GM18909 (cell line): ENCODE data around the gene SLC20A1.
A peak's percentile ranks its signal among the peaks of the same experiment; 100 is the strongest.
"Not testable (repeated sequence)": the region's sequence is repeated elsewhere in the genome, so short reads cannot be mapped to it uniquely, and the experiment has no call there.

Experiments used
- ATAC-seq: cut with Tn5 transposase; IDR thresholded peaks from one replicate; pipeline ENCODE4 v1.9.1; 2021; ENCODE audit warnings: mild to moderate bottlenecking; ENCODE audit not compliant: unreplicated experiment, poor library complexity

Gene SLC20A1

DNA sequence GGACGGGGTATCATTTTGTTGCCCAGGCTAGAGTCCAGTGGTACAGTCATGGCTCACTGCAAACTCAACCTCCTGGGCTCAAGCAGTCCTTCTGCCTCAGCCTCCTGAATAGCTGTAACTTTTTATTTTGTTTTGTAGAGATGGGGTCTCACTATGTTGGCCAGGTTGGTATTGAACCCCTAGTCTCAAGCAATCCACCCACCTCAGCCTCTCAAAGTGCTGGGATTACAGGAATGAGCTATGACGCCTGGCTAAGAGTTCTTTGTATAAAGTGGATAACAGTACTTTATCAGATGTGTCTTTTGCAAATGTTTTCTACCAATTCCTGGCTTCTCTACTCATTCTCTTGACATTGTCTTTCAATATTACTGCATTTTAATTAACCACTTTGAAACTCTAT is 57.9 kb downstream of the SLC20A1 start:
- no peak for ATAC-seq

DNA sequence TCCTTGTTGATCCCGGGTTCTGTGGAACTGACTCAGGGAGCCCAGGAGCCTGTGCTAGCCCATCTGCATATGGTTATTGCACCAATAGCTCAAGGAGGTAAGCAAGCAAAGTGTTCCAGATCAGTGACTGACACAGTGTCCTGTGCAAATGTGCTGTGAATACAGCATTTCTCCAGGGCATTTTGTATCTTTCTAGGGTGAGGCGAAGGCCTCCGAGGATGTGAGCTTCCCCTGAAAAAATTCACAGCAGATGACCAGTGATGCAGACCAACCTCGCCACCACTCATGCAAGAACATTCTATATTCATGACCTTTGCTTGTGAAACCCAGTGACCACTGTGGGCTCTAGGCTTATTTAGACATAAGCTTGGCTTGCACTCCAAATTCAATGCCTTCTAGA is 59.8 kb downstream of the SLC20A1 start:
- no peak for ATAC-seq

DNA sequence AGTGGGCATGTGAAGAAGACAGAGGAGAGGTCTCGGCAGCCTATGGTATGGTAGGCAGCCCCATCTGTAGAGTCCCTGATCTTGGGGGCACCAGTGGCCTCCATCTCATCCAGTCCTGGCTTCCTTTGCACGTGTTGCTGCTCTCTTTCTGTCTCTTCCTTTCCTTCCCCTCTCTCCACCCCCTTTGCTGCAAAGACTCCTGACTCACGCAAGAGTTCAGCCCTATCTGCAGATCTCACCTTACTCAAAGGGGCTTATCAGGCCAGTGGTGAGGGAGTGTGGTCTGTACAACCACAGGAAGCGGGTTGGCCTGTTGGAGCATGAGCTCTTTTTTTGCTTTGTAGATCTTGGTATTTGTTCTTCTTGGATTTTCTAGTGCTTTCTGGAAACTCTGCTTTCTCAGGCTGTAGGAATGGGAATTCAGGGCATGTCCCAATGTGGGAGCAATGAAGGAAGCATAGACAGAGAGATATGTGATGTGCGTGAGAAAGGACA is 60.5 kb downstream of the SLC20A1 start:
- peak; percentile 43 for ATAC-seq

DNA sequence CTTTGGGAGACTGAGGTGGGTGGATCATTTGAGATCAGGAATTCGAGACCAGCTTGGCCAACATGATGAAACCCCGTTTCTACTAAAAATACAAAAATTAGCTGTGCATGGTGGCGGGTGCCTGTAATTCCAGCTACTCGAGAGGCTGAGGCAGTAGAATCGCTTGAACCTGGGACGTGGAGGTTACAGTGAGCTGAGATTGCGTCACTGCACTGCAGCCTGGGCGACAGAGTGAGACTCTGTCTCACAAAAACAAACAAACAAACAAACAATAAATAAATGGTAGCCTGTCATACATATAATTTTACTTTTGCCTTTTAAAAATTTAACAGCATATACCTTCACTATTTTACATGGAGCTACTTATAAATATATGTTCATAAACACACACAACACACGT is 61.2 kb downstream of the SLC20A1 start:
- ATAC-seq: not testable (repeated sequence)

DNA sequence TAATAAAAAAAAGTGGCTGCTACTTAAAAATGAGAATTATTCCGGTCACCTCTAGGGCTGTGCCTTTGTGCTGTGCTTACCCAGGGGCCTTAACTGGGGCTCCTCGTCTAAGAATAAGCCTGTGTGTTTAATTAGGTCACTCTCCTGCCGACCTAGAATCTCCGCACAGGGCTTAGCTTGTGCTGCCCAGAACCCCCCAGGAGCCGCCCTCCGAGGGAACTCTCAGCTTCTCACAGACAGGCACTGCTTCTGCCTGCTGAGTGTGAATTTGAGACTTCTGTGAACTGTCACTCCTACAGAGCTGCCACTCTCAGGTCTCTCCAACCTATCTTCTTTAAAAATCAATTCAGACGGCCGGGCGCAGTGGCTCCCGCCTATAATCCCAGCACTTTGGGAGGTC is 63.2 kb downstream of the SLC20A1 start:
- ATAC-seq: no peak

DNA sequence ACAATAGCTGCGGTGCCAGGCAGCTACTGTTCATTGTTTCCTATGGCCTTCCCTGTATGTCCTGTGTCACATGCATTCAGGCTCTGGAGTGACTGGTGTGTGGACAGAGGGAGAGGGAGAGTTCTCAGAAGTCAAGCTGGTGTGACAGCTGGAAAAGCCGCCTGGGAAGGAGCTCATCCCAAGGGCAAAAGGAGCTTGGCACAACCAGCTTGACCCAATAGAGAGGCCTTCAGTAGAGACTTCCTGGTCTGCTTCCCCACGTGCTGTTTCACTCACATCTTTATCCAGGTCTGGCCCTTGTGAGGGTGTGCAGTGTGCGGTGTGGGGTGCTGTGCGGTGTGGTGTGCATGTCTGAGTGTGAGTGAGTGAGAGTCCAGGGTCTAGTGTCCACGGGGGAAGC is 64.0 kb downstream of the SLC20A1 start:
- ATAC-seq: no peak

DNA sequence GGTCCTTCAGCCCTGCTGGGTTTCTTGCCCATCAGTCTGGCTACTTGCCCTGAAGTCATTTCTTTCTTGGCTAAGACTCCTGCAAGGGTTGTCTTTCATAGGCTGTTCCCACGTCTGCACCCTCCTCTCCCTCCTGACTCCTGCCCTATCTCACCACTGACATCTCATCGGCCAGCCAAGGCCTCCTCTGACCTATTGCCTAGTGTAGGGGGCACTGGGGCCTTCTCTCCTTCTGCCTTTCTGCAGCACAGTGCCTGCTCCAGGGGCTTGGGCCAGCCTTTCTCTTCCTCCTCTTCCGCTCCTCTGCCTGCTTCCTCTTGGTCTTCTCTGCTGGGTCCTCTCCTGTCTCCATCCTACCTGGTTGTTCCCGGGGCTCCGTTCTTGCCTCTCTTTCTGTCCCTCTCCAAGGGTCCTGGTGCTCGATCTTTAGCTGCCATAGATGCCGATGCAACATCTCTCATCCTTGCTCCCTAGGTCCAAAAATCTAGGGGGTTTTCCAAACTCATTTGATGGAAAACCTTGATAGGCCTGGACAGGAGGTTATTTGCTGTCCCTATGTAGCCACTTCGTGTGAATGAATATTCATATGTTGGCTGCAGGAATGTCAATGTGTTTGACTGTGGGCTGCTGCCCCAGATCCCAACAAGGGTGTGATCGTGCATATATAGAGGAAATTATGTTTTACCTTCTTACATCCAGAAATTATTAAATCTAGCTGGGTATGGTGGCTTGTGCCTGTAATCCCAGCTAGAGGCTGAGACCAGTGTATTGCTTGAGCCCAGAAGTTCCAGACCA is 65.4 kb downstream of the SLC20A1 start:
- ATAC-seq: no peak

DNA sequence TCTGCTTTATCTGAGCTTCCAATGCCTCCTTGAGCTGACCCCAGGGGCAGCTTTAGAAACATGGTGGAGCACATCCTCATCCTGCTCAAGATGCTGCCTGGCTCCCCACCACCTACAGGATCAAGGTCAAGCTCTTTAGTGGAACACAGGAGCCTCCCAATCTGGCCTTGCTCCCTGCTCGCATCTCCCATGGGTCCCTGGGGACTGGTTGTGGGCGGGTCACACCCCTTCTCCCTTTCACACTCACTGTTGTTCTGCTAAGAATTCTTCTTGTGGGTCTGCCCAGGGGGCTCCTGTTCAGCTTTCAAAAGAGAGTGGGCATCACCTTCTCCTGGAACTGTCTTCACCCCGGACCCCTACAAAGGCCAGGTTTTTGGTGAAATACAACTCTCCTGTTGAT is 66.7 kb downstream of the SLC20A1 start:
- no peak for ATAC-seq

DNA sequence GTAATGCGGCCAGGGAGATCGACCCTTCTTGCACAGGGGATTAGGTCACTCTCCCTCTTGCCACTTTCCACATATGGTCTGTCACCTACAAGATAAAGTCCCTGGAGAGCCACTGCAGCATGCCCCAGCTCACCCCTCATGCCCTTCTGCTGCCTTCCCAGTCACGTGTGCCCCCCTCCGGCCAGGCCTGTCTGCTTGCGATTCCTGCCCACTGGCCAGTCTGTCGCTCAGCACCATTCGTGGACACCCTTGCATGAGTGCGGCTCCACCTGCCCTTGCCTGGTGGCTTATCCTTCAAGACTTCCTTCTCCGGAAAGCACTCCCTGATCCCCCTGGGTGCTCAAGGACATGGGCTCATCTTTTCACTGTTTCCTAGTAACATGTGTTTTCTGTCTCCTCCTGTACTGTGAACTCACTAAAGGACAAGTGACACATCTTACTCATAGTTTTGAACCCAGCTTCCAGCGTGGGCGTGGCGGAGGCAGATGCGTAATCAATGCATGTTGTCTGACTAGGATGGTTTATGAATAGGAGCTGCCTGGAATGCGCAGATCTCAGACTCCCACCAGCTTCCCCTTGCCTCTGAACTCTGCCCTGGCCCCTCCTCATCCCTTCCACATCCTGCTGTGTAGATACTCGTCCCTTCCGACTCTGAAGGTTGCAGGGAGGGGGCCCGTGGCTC is 67.3 kb downstream of the SLC20A1 start:
- no peak for ATAC-seq
